ENCODE results near the gene SYTL2. TPM values are rescaled to one million over a fixed set of nuclear protein-coding genes. Genes with fewer than 3 reads are reported as not detected.
"Not testable (repeated sequence)": the region's sequence is repeated elsewhere in the genome, so short reads cannot be mapped to it uniquely, and the experiment has no call there.

SYTL2 gene
- total and polyA plus RNA-seq, 2 donors (not counting 1 experiment from before 2014, with no cell fraction given): 165 to 387 TPM

DNA sequence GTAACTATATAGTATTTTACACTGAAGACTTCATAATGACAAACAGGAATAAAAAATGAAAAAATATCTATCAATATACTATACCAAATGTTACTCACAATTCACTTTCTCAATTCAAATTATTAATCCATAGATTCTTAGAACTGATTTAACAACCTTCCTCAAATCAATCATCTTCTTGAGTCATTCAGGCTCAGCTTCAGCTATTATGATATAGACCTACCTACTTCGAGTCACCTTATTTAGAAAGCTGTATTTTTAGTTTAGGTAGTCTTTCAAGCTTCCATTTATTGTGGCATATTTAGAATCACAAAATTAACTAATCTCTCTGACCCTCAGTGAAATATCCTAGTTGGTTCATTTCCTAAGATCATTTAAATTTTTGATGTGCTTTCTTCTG, 154.2 kb downstream of the SYTL2 start:
- Histone ChIP-seq H3K36me3 (ENCODE audit: control insufficient read depth, insufficient read depth, low read length) (peaks cover 4% of the 10 kb centered on the region), H3K4me2 (ENCODE audit: extremely low read depth, insufficient read depth, low read length) (no peak overlapping the region), H2AFZ (ENCODE audit: low read length) (no peak overlapping the region), H3K4me3 (replicated peaks in 1 of 4; ENCODE audit: control extremely low read depth in 1 of 4, insufficient read depth in 1 of 4, low read depth in 3 of 4, low read length in 4 of 4) (no peak overlapping the region), H3K27ac (ENCODE audit: insufficient read depth, low read length) (no peak overlapping the region), H3K27me3 (ENCODE audit: control insufficient read depth, insufficient read depth, low read length) (no peaks in the 10 kb centered on the region), H3K9me3 (ENCODE audit: control insufficient read depth, insufficient read depth, low read depth, low read length) (no peaks in the 10 kb centered on the region), H4K20me1 (ENCODE audit: control insufficient read depth, extremely low read depth, insufficient read depth, low read length) (no peaks in the 10 kb centered on the region), H3K9ac (ENCODE audit: insufficient read depth, low read length) (no peak overlapping the region), H3K4me1 (ENCODE audit: control insufficient read depth, extremely low read depth, insufficient read depth, low read length) (peaks cover 4% of the 10 kb centered on the region), H3K79me2 (ENCODE audit: control insufficient read depth, insufficient read depth, low read length) (peaks cover 48% of the 10 kb centered on the region)
- DNase-seq (ENCODE audit: low read depth in 2 of 2): no peak
- TF ChIP-seq, protein P1, sequence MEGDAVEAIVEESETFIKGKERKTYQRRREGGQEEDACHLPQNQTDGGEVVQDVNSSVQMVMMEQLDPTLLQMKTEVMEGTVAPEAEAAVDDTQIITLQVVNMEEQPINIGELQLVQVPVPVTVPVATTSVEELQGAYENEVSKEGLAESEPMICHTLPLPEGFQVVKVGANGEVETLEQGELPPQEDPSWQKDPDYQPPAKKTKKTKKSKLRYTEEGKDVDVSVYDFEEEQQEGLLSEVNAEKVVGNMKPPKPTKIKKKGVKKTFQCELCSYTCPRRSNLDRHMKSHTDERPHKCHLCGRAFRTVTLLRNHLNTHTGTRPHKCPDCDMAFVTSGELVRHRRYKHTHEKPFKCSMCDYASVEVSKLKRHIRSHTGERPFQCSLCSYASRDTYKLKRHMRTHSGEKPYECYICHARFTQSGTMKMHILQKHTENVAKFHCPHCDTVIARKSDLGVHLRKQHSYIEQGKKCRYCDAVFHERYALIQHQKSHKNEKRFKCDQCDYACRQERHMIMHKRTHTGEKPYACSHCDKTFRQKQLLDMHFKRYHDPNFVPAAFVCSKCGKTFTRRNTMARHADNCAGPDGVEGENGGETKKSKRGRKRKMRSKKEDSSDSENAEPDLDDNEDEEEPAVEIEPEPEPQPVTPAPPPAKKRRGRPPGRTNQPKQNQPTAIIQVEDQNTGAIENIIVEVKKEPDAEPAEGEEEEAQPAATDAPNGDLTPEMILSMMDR (conservative IDR thresholded peaks at IDR 0.05 in 1 of 2, IDR thresholded peaks at IDR 0.05 in 1 of 2; ENCODE audit: low read depth in 1 of 2, low read length in 2 of 2): no peak
- TF ChIP-seq EZH2 (IDR thresholded peaks at IDR 0.05; ENCODE audit: low read length, missing control alignments): no peak

DNA sequence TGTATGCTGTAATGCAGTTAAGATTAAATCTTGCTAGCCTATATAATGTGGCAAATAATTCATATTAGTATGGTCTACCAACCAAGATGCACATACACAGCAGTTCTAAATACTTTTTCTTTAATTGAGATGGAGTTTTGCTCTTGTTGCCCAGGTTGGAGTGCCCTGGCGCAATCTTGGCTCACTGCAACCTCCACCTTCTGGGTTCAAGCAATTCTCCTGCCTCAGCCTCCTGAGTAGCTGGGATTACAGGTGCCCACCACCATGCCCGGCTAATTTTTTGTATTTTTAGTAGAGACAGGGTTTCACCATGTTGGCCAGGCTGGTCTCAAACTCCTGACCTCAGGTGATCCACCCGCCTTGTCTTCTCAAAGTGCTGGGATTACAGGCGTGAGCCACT, 156.6 kb downstream of the SYTL2 start:
- H3K9ac ChIP-seq (ENCODE audit: insufficient read depth, low read length); H2AFZ ChIP-seq (ENCODE audit: low read length); H3K27me3 ChIP-seq (ENCODE audit: control insufficient read depth, insufficient read depth, low read length); H3K9me3 ChIP-seq (ENCODE audit: control insufficient read depth, insufficient read depth, low read depth, low read length); H3K36me3 ChIP-seq (ENCODE audit: control insufficient read depth, insufficient read depth, low read length); H3K27ac ChIP-seq (ENCODE audit: insufficient read depth, low read length); H3K4me1 ChIP-seq (ENCODE audit: control insufficient read depth, extremely low read depth, insufficient read depth, low read length); DNase-seq (ENCODE audit: low read depth in 2 of 2); H3K4me3 ChIP-seq (replicated peaks in 1 of 4; ENCODE audit: control extremely low read depth in 1 of 4, insufficient read depth in 1 of 4, low read depth in 3 of 4, low read length in 4 of 4); H4K20me1 ChIP-seq (ENCODE audit: control insufficient read depth, extremely low read depth, insufficient read depth, low read length); H3K4me2 ChIP-seq (ENCODE audit: extremely low read depth, insufficient read depth, low read length): not testable (repeated sequence)
- peaks cover 28% of the 10 kb centered on the region for H3K79me2 ChIP-seq (ENCODE audit: control insufficient read depth, insufficient read depth, low read length)

DNA sequence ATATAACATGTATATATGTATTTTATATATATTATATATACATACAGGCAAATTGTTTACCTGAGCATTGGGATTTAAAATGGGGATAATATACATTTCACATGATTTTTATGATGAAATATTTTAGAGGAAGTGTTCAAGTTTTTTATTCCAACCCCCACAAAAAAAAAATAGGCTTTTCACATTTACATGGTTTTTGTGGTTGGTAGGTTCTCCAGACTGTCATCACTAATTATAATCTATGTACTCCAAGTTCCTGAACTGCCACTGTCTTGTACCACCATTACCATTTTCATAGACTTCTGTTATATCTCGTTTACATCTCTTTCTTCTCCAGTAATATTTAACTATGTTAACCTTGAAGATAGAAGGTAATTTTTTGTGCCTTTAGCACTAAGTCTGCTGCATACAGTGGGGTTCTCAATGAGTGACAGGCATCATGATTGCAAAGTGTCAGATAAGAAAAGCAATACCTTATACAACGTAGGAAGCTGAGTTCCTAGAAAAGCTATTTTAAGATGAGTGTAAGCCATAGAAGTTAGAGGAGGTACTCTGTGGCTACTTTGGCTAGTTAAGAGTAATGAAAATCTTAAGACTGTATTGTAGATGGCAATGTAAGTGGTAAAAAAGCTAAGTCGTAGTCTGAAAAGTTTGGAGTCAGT, 158.0 kb downstream of the SYTL2 start:
- Histone ChIP-seq H3K9ac (ENCODE audit: insufficient read depth, low read length) (no peak overlapping the region), H4K20me1 (ENCODE audit: control insufficient read depth, extremely low read depth, insufficient read depth, low read length) (no peaks in the 10 kb centered on the region), H3K36me3 (ENCODE audit: control insufficient read depth, insufficient read depth, low read length) (peaks cover 4% of the 10 kb centered on the region), H3K4me2 (ENCODE audit: extremely low read depth, insufficient read depth, low read length) (no peak overlapping the region), H3K27ac (ENCODE audit: insufficient read depth, low read length) (no peak overlapping the region), H3K4me1 (ENCODE audit: control insufficient read depth, extremely low read depth, insufficient read depth, low read length) (no peaks in the 10 kb centered on the region), H2AFZ (ENCODE audit: low read length) (no peak overlapping the region), H3K27me3 (ENCODE audit: control insufficient read depth, insufficient read depth, low read length) (no peaks in the 10 kb centered on the region), H3K79me2 (ENCODE audit: control insufficient read depth, insufficient read depth, low read length) (peaks cover 22% of the 10 kb centered on the region), H3K9me3 (ENCODE audit: control insufficient read depth, insufficient read depth, low read depth, low read length) (no peaks in the 10 kb centered on the region), H3K4me3 (replicated peaks in 1 of 4; ENCODE audit: control extremely low read depth in 1 of 4, insufficient read depth in 1 of 4, low read depth in 3 of 4, low read length in 4 of 4) (no peak overlapping the region)
- no peak for DNase-seq (ENCODE audit: low read depth in 2 of 2)
- no peak for TF ChIP-seq EZH2 (IDR thresholded peaks at IDR 0.05; ENCODE audit: low read length, missing control alignments)
- TF ChIP-seq, protein P1 (conservative IDR thresholded peaks at IDR 0.05 in 1 of 2, IDR thresholded peaks at IDR 0.05 in 1 of 2; ENCODE audit: low read depth in 1 of 2, low read length in 2 of 2): no peak
